H1 (cell line): ENCODE measurements around the gene CDC45. TPM values are rescaled to one million over a fixed set of nuclear protein-coding genes. Genes with fewer than 3 reads are reported as not detected.

Experiments
- CTCF ChIA-PET: fragments of 300-600 bp; sonication (Branson Sonifier 250); formaldehyde crosslinking; loops from one replicate; lab custom pipeline; 2021; ENCODE audit not compliant: partially characterized antibody; lab: Charles Lee
- POLR2A ChIA-PET: fragments of 300-600 bp; sonication (Branson Sonifier 250); formaldehyde crosslinking; loops from one replicate; lab custom pipeline; 2021; ENCODE audit warnings: inconsistent platforms; ENCODE audit not compliant: partially characterized antibody; lab: Charles Lee
- DNase-seq, 2 experiments: peaks; one replicate each; pipeline versions ENCODE4 v3.0.0 to v3.0.0-alpha.2; 2010 to 2022; ENCODE audit warnings: low spot score in 2 of 2, low read depth in 1 of 2, mixed read lengths in 1 of 2
- FAIRE-seq: peaks from 2 replicates; lab custom pipeline; 2011; peaks lifted over from hg19 to GRCh38; lab: Jason Lieb, UNC
- H2AFZ ChIP-seq: 2 replicates; pipeline ENCODE4 v1.8.1; 2012; ENCODE audit warnings: low read length, inconsistent platforms
- H2AK5ac ChIP-seq: 2 replicates; pipeline ENCODE4 v1.6.1; 2013; ENCODE audit warnings: low read depth, low read length
- H2BK120ac ChIP-seq: replicated peaks from 2 replicates; pipeline ENCODE3; 2013; ENCODE audit warnings: low read depth, low read length, inconsistent platforms
- H2BK12ac ChIP-seq: 2 replicates; pipeline ENCODE4 v1.6.1; 2013; ENCODE audit warnings: low read depth, low read length
- H2BK15ac ChIP-seq: 2 replicates; pipeline ENCODE4 v1.6.1; 2013; ENCODE audit warnings: low read length
- H2BK20ac ChIP-seq: 2 replicates; pipeline ENCODE4 v1.6.1; 2013; ENCODE audit warnings: low read length
- H2BK5ac ChIP-seq: 2 replicates; pipeline ENCODE4 v1.6.1; 2013; ENCODE audit warnings: low read depth, low read length
- H3K14ac ChIP-seq: 2 replicates; pipeline ENCODE4 v1.6.1; 2013; ENCODE audit warnings: inconsistent platforms; ENCODE audit not compliant: insufficient read length
- H3K18ac ChIP-seq: 2 replicates; pipeline ENCODE4 v1.6.1; 2013; ENCODE audit warnings: low read length; ENCODE audit errors: extremely low read depth
- H3K23ac ChIP-seq: 2 replicates; pipeline ENCODE4 v1.6.1; 2013; ENCODE audit warnings: inconsistent platforms; ENCODE audit not compliant: insufficient read length
- H3K23me2 ChIP-seq: 2 replicates; pipeline ENCODE4 v1.6.1; 2013; ENCODE audit warnings: low read depth, low read length
- H3K27ac ChIP-seq: 2 replicates; pipeline ENCODE4 v1.6.1; 2011; ENCODE audit warnings: low read depth, low read length, inconsistent platforms
- H3K27me3 ChIP-seq, 4 experiments: replicated peaks in 1 of 4; 1 replicate in 1 of 4; 2 replicates in 3 of 4; pipeline versions ENCODE4 v1.6.1 to v1.8.1; 2011 to 2013; ENCODE audit warnings: low read length in 3 of 4, mild to moderate bottlenecking in 3 of 4, inconsistent platforms in 2 of 4, mixed read lengths in 2 of 4, moderate library complexity in 1 of 4; ENCODE audit not compliant: control insufficient read depth in 3 of 4, insufficient read depth in 3 of 4; ENCODE audit errors: extremely low read depth in 1 of 4
- H3K36me3 ChIP-seq, 4 experiments: 2 replicates each; pipeline versions ENCODE4 v1.6.1 to v1.8.1; 2011 to 2013; ENCODE audit warnings: mild to moderate bottlenecking in 4 of 4, low read length in 3 of 4, moderate library complexity in 2 of 4, control low read depth in 1 of 4, inconsistent platforms in 1 of 4; ENCODE audit not compliant: insufficient read depth in 4 of 4, control insufficient read depth in 2 of 4
- H3K4ac ChIP-seq: replicated peaks from 2 replicates; pipeline ENCODE3; 2013; ENCODE audit warnings: low read length, low read depth, mixed read lengths, inconsistent platforms; ENCODE audit not compliant: insufficient read length
- H3K4me1 ChIP-seq, 4 experiments: replicated peaks in 1 of 4; 1 replicate in 1 of 4; 2 replicates in 3 of 4; pipeline versions ENCODE4 v1.6.1 to v1.8.1; 2011 to 2013; ENCODE audit warnings: low read length in 3 of 4, inconsistent platforms in 2 of 4, mixed read lengths in 1 of 4; ENCODE audit not compliant: insufficient read depth in 4 of 4, control insufficient read depth in 3 of 4
- H3K4me2 ChIP-seq, 2 experiments: 2 replicates each; pipeline versions ENCODE4 v1.6.1 to v1.8.1; 2011 to 2013; ENCODE audit warnings: low read depth in 2 of 2, low read length in 2 of 2, control low read depth in 1 of 2, inconsistent platforms in 1 of 2, mild to moderate bottlenecking in 1 of 2; ENCODE audit not compliant: insufficient read depth in 1 of 2
- H3K4me3 ChIP-seq, 4 experiments: fragments of 200-600, 300-600 bp in 1 of 4; sonication (generic), shearing (Covaris generic), sonication (Bioruptor Twin) in 1 of 4; 2 replicates each; pipeline versions ENCODE4 v1.5.1 to v1.8.1; 2011 to 2016; ENCODE audit warnings: low read length in 4 of 4, low read depth in 3 of 4, control low read depth in 2 of 4, inconsistent platforms in 2 of 4, mild to moderate bottlenecking in 2 of 4, mixed read lengths in 1 of 4, moderate library complexity in 1 of 4; ENCODE audit not compliant: insufficient read depth in 2 of 4; ENCODE audit errors: extremely low read depth in 1 of 4
- H3K56ac ChIP-seq: replicated peaks from 2 replicates; pipeline ENCODE3; 2013; ENCODE audit warnings: low read depth, mild to moderate bottlenecking, mixed read lengths, low read length, inconsistent platforms; ENCODE audit not compliant: insufficient read length
- H3K79me1 ChIP-seq: 2 replicates; pipeline ENCODE4 v1.6.1; 2013; ENCODE audit warnings: low read depth, low read length, control low read depth
- H3K79me2 ChIP-seq, 2 experiments: 2 replicates each; pipeline versions ENCODE4 v1.6.1 to v1.8.1; 2012 to 2013; ENCODE audit warnings: low read length in 2 of 2, mild to moderate bottlenecking in 2 of 2, inconsistent platforms in 1 of 2; ENCODE audit not compliant: insufficient read depth in 2 of 2, control insufficient read depth in 1 of 2
- H3K9ac ChIP-seq, 4 experiments: replicated peaks in 1 of 4; 1 replicate in 1 of 4; 2 replicates in 3 of 4; pipeline versions ENCODE4 v1.6.1 to v1.8.1; 2011 to 2013; ENCODE audit warnings: low read depth in 3 of 4, low read length in 3 of 4, control low read depth in 2 of 4, mild to moderate bottlenecking in 2 of 4, moderate library complexity in 2 of 4, inconsistent platforms in 1 of 4; ENCODE audit errors: extremely low read depth in 1 of 4
- H3K9me3 ChIP-seq, 2 experiments: 2 replicates each; pipeline versions ENCODE4 v1.6.1 to v1.8.1; 2012 to 2013; ENCODE audit warnings: mild to moderate bottlenecking in 2 of 2, moderate library complexity in 2 of 2, control low read depth in 1 of 2, inconsistent platforms in 1 of 2, low read depth in 1 of 2, low read length in 1 of 2, mixed read lengths in 1 of 2; ENCODE audit not compliant: insufficient read depth in 2 of 2
- H4K20me1 ChIP-seq, 2 experiments: replicated peaks in 1 of 2; 2 replicates each; pipeline versions ENCODE3 to v1.8.1; 2011 to 2013; ENCODE audit warnings: inconsistent platforms in 2 of 2, low read length in 2 of 2, mild to moderate bottlenecking in 1 of 2; ENCODE audit not compliant: insufficient read depth in 2 of 2, control insufficient read depth in 1 of 2
- H4K5ac ChIP-seq: 2 replicates; pipeline ENCODE4 v1.6.1; 2013; ENCODE audit warnings: low read length, low read depth, mixed read lengths, inconsistent platforms; ENCODE audit not compliant: insufficient read length
- H4K8ac ChIP-seq: 2 replicates; pipeline ENCODE4 v1.8.0; 2013; ENCODE audit warnings: mild to moderate bottlenecking, moderate library complexity, low read length, inconsistent platforms; ENCODE audit not compliant: insufficient read depth; ENCODE audit errors: extremely low read depth
- H4K91ac ChIP-seq: replicated peaks from 2 replicates; pipeline ENCODE3; 2013; ENCODE audit warnings: low read length, mixed read lengths, inconsistent platforms; ENCODE audit not compliant: insufficient read length
- ASH2L ChIP-seq: fragments of 200-600, 300-600 bp; sonication (generic); IDR thresholded peaks from one replicate; pipeline ENCODE4 v1.7.1; 2017; ENCODE audit warnings: low read length
- CBX5 ChIP-seq: fragments of 300-800, 300-1000 bp; sonication (generic); IDR thresholded peaks from 2 replicates; pipeline ENCODE4 v1.7.1; 2016; ENCODE audit warnings: antibody characterized with exemption, low read length, low read depth
- CHD1 ChIP-seq: IDR thresholded peaks from 2 replicates; pipeline ENCODE4 v1.6.1; 2012; ENCODE audit warnings: low read depth, low read length, improper control_type of control experiment
- FOSL1 ChIP-seq: IDR thresholded peaks from 2 replicates; pipeline ENCODE4 v1.6.1; 2011; ENCODE audit warnings: mild to moderate bottlenecking, low read depth, low read length, moderate library complexity; ENCODE audit not compliant: insufficient read depth
- GTF2F1 ChIP-seq: IDR thresholded peaks from 2 replicates; pipeline ENCODE4 v1.6.1; 2012; ENCODE audit warnings: low read depth, low read length, improper control_type of control experiment, borderline replicate concordance
- JUND ChIP-seq: IDR thresholded peaks from 2 replicates; pipeline ENCODE4 v1.6.1; 2011; ENCODE audit warnings: mild to moderate bottlenecking, improper control_type of control experiment, low read length
- KDM4A ChIP-seq: IDR thresholded peaks from one replicate; pipeline ENCODE4 v1.7.1; 2012; ENCODE audit warnings: low read depth, mild to moderate bottlenecking, moderate library complexity, low read length, inconsistent platforms; ENCODE audit not compliant: severe bottlenecking
- RBBP5 ChIP-seq: IDR thresholded peaks from 2 replicates; pipeline ENCODE4 v1.7.1; 2012; ENCODE audit warnings: low read depth, mild to moderate bottlenecking, inconsistent platforms, low read length, moderate library complexity, borderline replicate concordance
- RXRA ChIP-seq: IDR thresholded peaks from 2 replicates; pipeline ENCODE4 v1.6.1; 2011; ENCODE audit warnings: low read depth, mild to moderate bottlenecking, low read length, moderate library complexity; ENCODE audit not compliant: insufficient read depth
- SP2 ChIP-seq: IDR thresholded peaks from 2 replicates; pipeline ENCODE4 v1.6.1; 2012; ENCODE audit warnings: mild to moderate bottlenecking, low read length, inconsistent platforms
- SRF ChIP-seq: IDR thresholded peaks from 2 replicates; pipeline ENCODE4 v1.6.1; 2011; ENCODE audit warnings: mild to moderate bottlenecking, low read depth, low read length, moderate library complexity
- TAF1 ChIP-seq: IDR thresholded peaks from 2 replicates; pipeline ENCODE4 v1.6.1; 2011; ENCODE audit warnings: mild to moderate bottlenecking, low read depth, low read length
- TAF7 ChIP-seq: optimal IDR thresholded peaks from 2 replicates; pipeline ENCODE3; 2011; ENCODE audit warnings: low read depth, mild to moderate bottlenecking, inconsistent platforms, low read length, moderate library complexity, borderline replicate concordance
- TEAD4 ChIP-seq: IDR thresholded peaks from 2 replicates; pipeline ENCODE4 v1.6.1; 2012; ENCODE audit warnings: low read depth, low read length, inconsistent platforms, mixed read lengths
- ZNF274 ChIP-seq: IDR thresholded peaks from 2 replicates; pipeline ENCODE4 v1.7.0; 2012; ENCODE audit warnings: low read length, borderline replicate concordance; ENCODE audit errors: extremely low read depth
- WGBS, 2 experiments: shearing (Covaris generic) in 1 of 2; methylation state at CpG; one replicate each; pipeline versions ENCODE4 v1.1.6 to v1.1.7; 2013 to 2015; ENCODE audit warnings: low lambda C conversion rate in 2 of 2, mixed read lengths in 2 of 2, inconsistent platforms in 1 of 2, low coverage in 1 of 2, missing lambda C conversion rate in 1 of 2; ENCODE audit not compliant: insufficient replicate concordance in 2 of 2, insufficient coverage in 1 of 2, insufficient read length in 1 of 2; ENCODE audit errors: extremely low coverage in 1 of 2, missing lambda C conversion rate in 1 of 2; 5-methylcytosine and 5-hydroxymethylcytosine counted together
- polyA plus RNA-seq, 7 experiments: library from polyadenylated mRNA; depleted of rRNA in 3 of 7; stranded (reverse) in 5 of 7; unstranded in 2 of 7; fragments of >200 nt in 5 of 7; fragments of 200-250 nt in 2 of 7; gene quantifications; 1 replicate in 5 of 7; 2 replicates in 1 of 7; 4 replicates in 1 of 7; pipeline versions ENCODE4 v1.2.1 to v1.2.3, GENCODE V29; 2011 to 2013; ENCODE audit warnings: missing spikeins in 2 of 7, mixed read lengths in 2 of 7
- total RNA-seq: library from RNA; stranded (reverse); fragmentation: NEBNext Ultra II Directional; extraction: Animal tissue kit (Norgen Biotek cat#: 25700); gene quantifications from 2 replicates; pipeline ENCODE4 v1.2.1, GENCODE V29; 2021

CDC45 gene
- total and polyA plus RNA-seq, 2 of the 8 experiments (the other 6 are each of a cell fraction or from before 2014, with no cell fraction given) = 31.9 to 37.7 TPM

DNA sequence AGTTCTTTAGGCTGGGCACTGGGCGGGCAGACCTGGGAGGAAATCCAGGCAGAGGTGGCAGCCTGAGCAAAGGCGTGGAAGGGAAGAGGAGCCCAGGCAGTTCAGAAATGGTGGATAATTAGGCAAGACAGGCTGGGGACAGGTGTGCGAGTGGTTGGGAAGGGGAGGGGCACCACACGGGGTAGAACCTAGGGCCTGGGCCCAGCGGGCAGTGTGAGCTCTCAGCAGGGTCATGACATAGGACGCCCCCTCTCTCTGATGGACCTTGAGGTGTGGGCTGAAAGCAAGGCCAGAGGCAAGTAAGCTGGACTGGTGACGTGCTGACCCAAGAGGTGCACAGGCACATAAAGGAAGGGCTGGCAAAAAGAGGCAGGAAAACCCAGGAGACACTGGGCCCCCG is 7.5 kb upstream of the CDC45 start:
- Histone ChIP-seq H3K4me1 (no peaks in the 10 kb centered on the region), H3K79me1 (peaks cover 7% of the 10 kb centered on the region), H3K9ac (no peak overlapping the region), H3K9me3 (no peaks in the 10 kb centered on the region), H2AFZ (no peak overlapping the region), H3K23me2 (no peaks in the 10 kb centered on the region), H2BK15ac (no peak overlapping the region), H3K27ac (no peak overlapping the region), H2BK5ac (no peak overlapping the region), H2BK20ac (no peak overlapping the region), H2AK5ac (no peak overlapping the region), H3K18ac (no peak overlapping the region), H3K36me3 (peaks cover 27 to 46% (median 36%) of the 10 kb centered on the region in 4 experiments; a peak in 7 of 8 replicates), H3K14ac (no peak overlapping the region), H4K5ac (no peak overlapping the region), H4K20me1 (peaks cover 4 to 28% of the 10 kb centered on the region in 2 experiments), H3K4me2 (no peak overlapping the region), H3K4ac (no peak overlapping the region), H2BK12ac (no peak overlapping the region)
- CTCF ChIA-PET = interaction anchor here (1.3 to 3.4 kb wide), 4 partner anchors 8 to 160 kb away, joined by 3 to 34 read pairs (median 14); no protein-coding TSS in a partner anchor
- no peak for FAIRE-seq
- whole genome bisulfite sequencing, 2 experiments = 89% methylated on average over 7 of the region's 8 CpGs; no CpG with 5 or more reads in 1 of the 2 experiments
- POLR2A ChIA-PET = no interaction called here
- TF ChIP-seq ZNF274 = no peak
- no peak for TF ChIP-seq TAF1
- no peak for TF ChIP-seq TEAD4
- no peak for TF ChIP-seq JUND
- no peak for TF ChIP-seq GTF2F1
- TF ChIP-seq CHD1 = no peak
- no peak for TF ChIP-seq SP2
- TF ChIP-seq RBBP5 = no peak
- TF ChIP-seq CBX5 = no peak
- TF ChIP-seq FOSL1 = no peak
- TF ChIP-seq ASH2L = no peak
- TF ChIP-seq KDM4A = no peak
- no peak for TF ChIP-seq SRF
- TF ChIP-seq RXRA = no peak
- no peak for TF ChIP-seq TAF7
- TF ChIP-seq, all 59 proteins: peak for 0
- H3K56ac ChIP-seq = no peak overlapping the region
- no peak overlapping the region for H3K23ac ChIP-seq
- H3K27me3 ChIP-seq = no peaks in the 10 kb centered on the region
- no peak for DNase-seq
- no peak overlapping the region for H3K4me3 ChIP-seq
- H2BK120ac ChIP-seq = no peak overlapping the region
- no peak overlapping the region for H4K8ac ChIP-seq
- peaks cover 0 to 22% of the 10 kb centered on the region in 2 experiments; a peak in 2 of 4 replicates for H3K79me2 ChIP-seq
- no peak overlapping the region for H4K91ac ChIP-seq
